PFSK-1 (cell line): ENCODE measurements around the gene ANO8.

ENCODE experiments used
- POLR2AphosphoS5 ChIP-seq: IDR thresholded peaks from 2 replicates; pipeline ENCODE4 v1.6.1; 2012; ENCODE audit warnings: low read depth, mild to moderate bottlenecking, control low read depth, low read length, moderate library complexity
- SIN3A ChIP-seq: IDR thresholded peaks from 2 replicates; pipeline ENCODE4 v1.6.1; 2012; ENCODE audit warnings: mild to moderate bottlenecking, low read length, moderate library complexity, borderline replicate concordance; ENCODE audit not compliant: insufficient read depth
- TAF1 ChIP-seq: IDR thresholded peaks from 2 replicates; pipeline ENCODE4 v1.6.1; 2012; ENCODE audit warnings: low read length, control low read depth, borderline replicate concordance; ENCODE audit not compliant: insufficient read depth

GRCh38 chr19:17346109-17346671, 11.5 kb upstream of the ANO8 start:
- no peak for TF ChIP-seq POLR2AphosphoS5
- TF ChIP-seq TAF1: no peak
- no peak for TF ChIP-seq SIN3A
